Cardiac fibroblast (primary cell): ENCODE data around the gene GPR176.

Experiments used
- DNase-seq, 2 donors: peaks; one replicate each; pipeline versions ENCODE4 v3.0.0 to v3.0.0-alpha.2; 2010; ENCODE audit warnings: low read depth in 2 of 2
- H3K4me3 ChIP-seq, 2 donors: replicated peaks in 1 of 2; 1 replicate in 1 of 2; 2 replicates in 1 of 2; pipeline ENCODE4 v1.5.1; 2011; ENCODE audit warnings: low read depth in 2 of 2, low read length in 2 of 2, mild to moderate bottlenecking in 2 of 2, moderate library complexity in 1 of 2
- CTCF ChIP-seq: IDR thresholded peaks from one replicate; pipeline ENCODE4 v1.5.1; 2011; ENCODE audit warnings: low read depth, mild to moderate bottlenecking, low read length, inconsistent platforms

Gene GPR176

GRCh38 chr15:39830166-39830565 lies 89.9 kb downstream of the GPR176 start:
- no peak overlapping the region for H3K4me3 ChIP-seq
- TF ChIP-seq CTCF = no peak
- DNase-seq = no peak

GRCh38 chr15:39828374-39828931 lies 91.6 kb downstream of the GPR176 start:
- no peak for TF ChIP-seq CTCF
- DNase-seq = peak; percentile 64 to 91
- H3K4me3 ChIP-seq = no peak overlapping the region

GRCh38 chr15:39826975-39827374 lies 93.1 kb downstream of the GPR176 start:
- no peak overlapping the region for H3K4me3 ChIP-seq
- no peak for TF ChIP-seq CTCF
- DNase-seq = no peak

- no peak for DNase-seq
- no peak overlapping the region for H3K4me3 ChIP-seq
- TF ChIP-seq CTCF = no peak
These were observed 96.4 kb downstream of the GPR176 start for GRCh38 chr15:39823634-39824033.

GRCh38 chr15:39820050-39820602 lies 99.9 kb downstream of the GPR176 start:
- TF ChIP-seq CTCF = no peak
- no peak for DNase-seq
- no peak overlapping the region for H3K4me3 ChIP-seq

GRCh38 chr15:39819533-39819932 lies 100.5 kb downstream of the GPR176 start:
- no peak overlapping the region for H3K4me3 ChIP-seq
- no peak for TF ChIP-seq CTCF
- no peak for DNase-seq

- no peak overlapping the region for H3K4me3 ChIP-seq
- no peak for TF ChIP-seq CTCF
- DNase-seq = no peak
These were observed 102.2 kb downstream of the GPR176 start for GRCh38 chr15:39817892-39818291.
